Measurements from ENCODE around the gene STRAP.

GRCh38 chr12:15897433-15897832, 15.2 kb downstream of the STRAP start:
- no peak for TF ChIP-seq CTCF (conservative IDR thresholded peaks at IDR 0.05 in 1 of 2, IDR thresholded peaks at IDR 0.05 in 1 of 2; ENCODE audit: extremely low read depth in 1 of 2, insufficient read depth in 1 of 2, low read depth in 1 of 2, low read length in 2 of 2)
- TF ChIP-seq EZH2 (IDR thresholded peaks at IDR 0.05; ENCODE audit: borderline replicate concordance, low read length), result no peak

All from mammary epithelial cell (primary cell).